ENCODE results near the gene NRP1.
A peak's percentile ranks its signal among the peaks of the same experiment; 100 is the strongest.

Gene NRP1

GRCh38 chr10:33212061-33212748, 122.3 kb downstream of the NRP1 start:
- FAIRE-seq, result no peak
- no peak for TF ChIP-seq POLR2A (IDR thresholded peaks at IDR 0.05; ENCODE audit: low read depth, low read length)

GRCh38 chr10:33211106-33211878, 123.2 kb downstream of the NRP1 start:
- FAIRE-seq (no peak), DNase-seq (ENCODE audit: insufficient read length, low spot score) (no peak)

More at GRCh38 chr10:33212061-33212748, 122.3 kb downstream of the NRP1 start:
- DNase-seq (ENCODE audit: insufficient read length, low spot score), result no peak

GRCh38 chr10:33209802-33210201, 124.7 kb downstream of the NRP1 start:
- no peak for TF ChIP-seq POLR2A (IDR thresholded peaks at IDR 0.05; ENCODE audit: low read depth, low read length)
- FAIRE-seq, result no peak
- DNase-seq (ENCODE audit: insufficient read length, low spot score), result no peak

More at GRCh38 chr10:33211106-33211878, 123.2 kb downstream of the NRP1 start:
- no peak for TF ChIP-seq POLR2A (IDR thresholded peaks at IDR 0.05; ENCODE audit: low read depth, low read length)

GRCh38 chr10:33208166-33208565, 126.3 kb downstream of the NRP1 start:
- no peak for TF ChIP-seq POLR2A (IDR thresholded peaks at IDR 0.05; ENCODE audit: low read depth, low read length)
- DNase-seq (ENCODE audit: insufficient read length, low spot score), result no peak
- FAIRE-seq, result no peak

- DNase-seq (ENCODE audit: insufficient read length, low spot score), result no peak
- no peak for FAIRE-seq
- no peak for TF ChIP-seq POLR2A (IDR thresholded peaks at IDR 0.05; ENCODE audit: low read depth, low read length)
These were observed 130.4 kb downstream of the NRP1 start for GRCh38 chr10:33204031-33204430.

GRCh38 chr10:33201971-33202370, 132.5 kb downstream of the NRP1 start:
- TF ChIP-seq POLR2A (IDR thresholded peaks at IDR 0.05; ENCODE audit: low read depth, low read length), result no peak
- FAIRE-seq (no peak), DNase-seq (ENCODE audit: insufficient read length, low spot score) (no peak)

- FAIRE-seq, result no peak
- TF ChIP-seq POLR2A (IDR thresholded peaks at IDR 0.05; ENCODE audit: low read depth, low read length), result no peak
These were observed 133.2 kb downstream of the NRP1 start for GRCh38 chr10:33201056-33201780.

GRCh38 chr10:33199731-33200232, 134.7 kb downstream of the NRP1 start:
- no peak for TF ChIP-seq POLR2A (IDR thresholded peaks at IDR 0.05; ENCODE audit: low read depth, low read length)
- no peak for DNase-seq (ENCODE audit: insufficient read length, low spot score)
- FAIRE-seq, result peak; percentile 6

More at GRCh38 chr10:33201056-33201780, 133.2 kb downstream of the NRP1 start:
- no peak for DNase-seq (ENCODE audit: insufficient read length, low spot score)

- DNase-seq (ENCODE audit: insufficient read length, low spot score), result no peak
- no peak for FAIRE-seq
- TF ChIP-seq POLR2A (IDR thresholded peaks at IDR 0.05; ENCODE audit: low read depth, low read length), result no peak
These were observed 135.9 kb downstream of the NRP1 start for GRCh38 chr10:33198610-33199009.

GRCh38 chr10:33196710-33197491, 137.6 kb downstream of the NRP1 start:
- DNase-seq (ENCODE audit: insufficient read length, low spot score), result no peak
- FAIRE-seq, result no peak
- no peak for TF ChIP-seq POLR2A (IDR thresholded peaks at IDR 0.05; ENCODE audit: low read depth, low read length)

GRCh38 chr10:33196377-33196706, 138.1 kb downstream of the NRP1 start:
- no peak for TF ChIP-seq POLR2A (IDR thresholded peaks at IDR 0.05; ENCODE audit: low read depth, low read length)
- DNase-seq (ENCODE audit: insufficient read length, low spot score) (no peak), FAIRE-seq (no peak)

- FAIRE-seq (no peak), DNase-seq (ENCODE audit: insufficient read length, low spot score) (no peak)
- no peak for TF ChIP-seq POLR2A (IDR thresholded peaks at IDR 0.05; ENCODE audit: low read depth, low read length)
These were observed 138.7 kb downstream of the NRP1 start for GRCh38 chr10:33195608-33196376.

Measured in H54 (cell line).